Endothelial cell of umbilical vein (primary cell): ENCODE measurements around the gene LGI4. TPM values are rescaled to one million over a fixed set of nuclear protein-coding genes. Genes with fewer than 3 reads are reported as not detected.

Experiments
- BruUV-seq: library from RNA; stranded (reverse); fragments of 400-500 nt; replicated peaks from 2 replicates; lab custom pipeline; 2021; lab: Mats Ljungman, UMichigan
- CTCF ChIA-PET: fragments of 300-600, 350-600 bp; sonication (Branson Sonifier 250); formaldehyde crosslinking; loops from one replicate; lab custom pipeline; 2021; ENCODE audit warnings: antibody characterized with exemption, inconsistent platforms; lab: Charles Lee
- POLR2A ChIA-PET: fragments of 300-600, 350-600 bp; sonication (Branson Sonifier 250); formaldehyde crosslinking; loops from one replicate; lab custom pipeline; 2021; ENCODE audit warnings: antibody characterized with exemption, inconsistent platforms; lab: Charles Lee
- DNase-seq: peaks from one replicate; pipeline ENCODE4 v3.0.0-alpha.2; 2011; ENCODE audit warnings: low read depth, low spot score
- FAIRE-seq: peaks from 2 replicates; lab custom pipeline; 2011; peaks lifted over from hg19 to GRCh38; lab: Jason Lieb, UNC
- H2AFZ ChIP-seq: 2 replicates; pipeline ENCODE4 v1.6.0; 2012; ENCODE audit warnings: low read depth, low read length, control low read depth, inconsistent platforms
- H3K27ac ChIP-seq: 2 replicates; pipeline ENCODE4 v1.5.1; 2011; ENCODE audit warnings: low read depth, mild to moderate bottlenecking, control low read depth, low read length, moderate library complexity; ENCODE audit not compliant: insufficient read depth
- H3K27me3 ChIP-seq, 2 experiments: 2 replicates each; pipeline versions ENCODE4 v1.6.0 to v1.6.1; 2011; ENCODE audit warnings: low read length in 2 of 2, mixed read lengths in 1 of 2; ENCODE audit not compliant: control insufficient read depth in 2 of 2, insufficient read depth in 2 of 2
- H3K36me3 ChIP-seq, 2 experiments: 2 replicates in 1 of 2; 3 replicates in 1 of 2; pipeline ENCODE4 v1.5.1; 2011; ENCODE audit warnings: low read length in 2 of 2, mild to moderate bottlenecking in 1 of 2, moderate library complexity in 1 of 2; ENCODE audit not compliant: control insufficient read depth in 2 of 2, insufficient read depth in 2 of 2; ENCODE audit errors: extremely low read depth in 1 of 2
- H3K4me1 ChIP-seq: 3 replicates; pipeline ENCODE4 v1.5.1; 2011; ENCODE audit warnings: mild to moderate bottlenecking, low read length; ENCODE audit not compliant: control insufficient read depth, insufficient read depth; ENCODE audit errors: extremely low read depth
- H3K4me2 ChIP-seq: 2 replicates; pipeline ENCODE4 v1.6.1; 2011; ENCODE audit warnings: low read length, control low read depth, mixed read lengths; ENCODE audit not compliant: insufficient read depth
- H3K4me3 ChIP-seq, 3 experiments: fragments of 200-600 bp in 1 of 3; sonication (generic), shearing (Covaris generic) in 1 of 3; replicated peaks in 1 of 3; 2 replicates each; pipeline ENCODE4 v1.5.1; 2011 to 2016; ENCODE audit warnings: control low read depth in 3 of 3, low read length in 3 of 3, mild to moderate bottlenecking in 2 of 3, inconsistent platforms in 1 of 3, low read depth in 1 of 3, moderate library complexity in 1 of 3; ENCODE audit not compliant: insufficient read depth in 1 of 3
- H3K79me2 ChIP-seq: 2 replicates; pipeline ENCODE4 v1.6.0; 2012; ENCODE audit warnings: low read length, inconsistent platforms; ENCODE audit not compliant: control insufficient read depth, insufficient read depth
- H3K9ac ChIP-seq: replicated peaks from 2 replicates; pipeline ENCODE3; 2011; ENCODE audit warnings: low read length, control low read depth; ENCODE audit not compliant: insufficient read depth; ENCODE audit errors: extremely low read depth
- H3K9me1 ChIP-seq: replicated peaks from 3 replicates; pipeline ENCODE4 v1.6.0; 2011; ENCODE audit warnings: mild to moderate bottlenecking, low read length; ENCODE audit not compliant: control insufficient read depth, insufficient read depth; ENCODE audit errors: extremely low read depth
- H3K9me3 ChIP-seq: replicated peaks from 2 replicates; pipeline ENCODE4 v1.5.1; 2012; ENCODE audit warnings: low read length, inconsistent platforms; ENCODE audit not compliant: control insufficient read depth, insufficient read depth
- H4K20me1 ChIP-seq: replicated peaks from 2 replicates; pipeline ENCODE3; 2011; ENCODE audit warnings: mild to moderate bottlenecking, low read length; ENCODE audit not compliant: control insufficient read depth, insufficient read depth; ENCODE audit errors: extremely low read depth
- EZH2 ChIP-seq: IDR thresholded peaks from 2 replicates; pipeline ENCODE4 v1.6.1; 2012; ENCODE audit warnings: borderline replicate concordance, low read depth, mild to moderate bottlenecking, moderate library complexity, low read length, inconsistent platforms; ENCODE audit not compliant: severe bottlenecking
- FOS ChIP-seq: IDR thresholded peaks from 2 replicates; pipeline ENCODE4 v1.6.1; 2011; ENCODE audit warnings: mild to moderate bottlenecking, low read length, moderate library complexity, borderline replicate concordance; ENCODE audit not compliant: insufficient read depth
- GATA2 ChIP-seq: IDR thresholded peaks from 2 replicates; pipeline ENCODE4 v1.7.0; 2011; ENCODE audit warnings: low read depth, mild to moderate bottlenecking, moderate library complexity, mixed read lengths, low read length; ENCODE audit not compliant: insufficient read length, insufficient read depth
- JUN ChIP-seq: IDR thresholded peaks from 2 replicates; pipeline ENCODE4 v1.6.1; 2011; ENCODE audit warnings: borderline replicate concordance, low read depth; ENCODE audit not compliant: insufficient read length, insufficient read depth
- MYC ChIP-seq: IDR thresholded peaks from one replicate; pipeline ENCODE4 v1.6.1; 2011; ENCODE audit warnings: mild to moderate bottlenecking, low read depth, low read length
- POLR2A ChIP-seq: IDR thresholded peaks from 2 replicates; pipeline ENCODE4 v1.6.1; 2012; ENCODE audit warnings: low read depth, mild to moderate bottlenecking, control low read depth, low read length
- POLR2AphosphoS5 ChIP-seq: IDR thresholded peaks from 2 replicates; pipeline ENCODE4 v1.6.1; 2012; ENCODE audit warnings: low read depth, mild to moderate bottlenecking, control low read depth, low read length, moderate library complexity; ENCODE audit not compliant: insufficient read depth
- dilution Hi-C: fragments of 300-500 bp; cut with MboI; formaldehyde crosslinking; loops from one replicate; pipeline ENCODE4 v1.15.0; 2019; ENCODE audit warnings: low sequenced_read_pairs; ENCODE audit not compliant: extremely low pct_ligation_motif_present
- intact Hi-C: fragments of 100-400 bp; cut with micrococcal nuclease; formaldehyde crosslinking; loops from one replicate; pipeline ENCODE4 v1.10.0; 2022
- polyA plus RNA-seq, 4 experiments: library from polyadenylated mRNA; depleted of rRNA in 3 of 4; stranded (reverse) in 3 of 4; unstranded in 1 of 4; fragments of >200 nt; gene quantifications; 2 replicates each; pipeline versions ENCODE4 v1.2.1 to v1.2.3, GENCODE V29; 2011 to 2012; ENCODE audit warnings: missing spikeins in 1 of 4
- total RNA-seq: library from RNA; stranded (reverse); gene quantifications from 2 replicates; pipeline ENCODE4 v1.2.3, GENCODE V29; 2021
- TF ChIP-seq, protein P1 (sequence below), 2 donors: IDR thresholded peaks; 1 replicate in 1 of 2; 2 replicates in 1 of 2; pipeline ENCODE4 v1.5.1; 2011; ENCODE audit warnings: low read length in 2 of 2, mild to moderate bottlenecking in 2 of 2, moderate library complexity in 2 of 2, control low read depth in 1 of 2, inconsistent platforms in 1 of 2, low read depth in 1 of 2; ENCODE audit not compliant: insufficient read depth in 1 of 2; ENCODE audit errors: extremely low read depth in 1 of 2
- TF ChIP-seq, protein P2 (sequence below): IDR thresholded peaks from 2 replicates; pipeline ENCODE4 v1.6.1; 2011; ENCODE audit not compliant: insufficient read depth, insufficient read length

Gene LGI4
- total and polyA plus RNA-seq, 2 donors (not counting 3 experiments of a cell fraction or from before 2014, with no cell fraction given) = not detected

DNA sequence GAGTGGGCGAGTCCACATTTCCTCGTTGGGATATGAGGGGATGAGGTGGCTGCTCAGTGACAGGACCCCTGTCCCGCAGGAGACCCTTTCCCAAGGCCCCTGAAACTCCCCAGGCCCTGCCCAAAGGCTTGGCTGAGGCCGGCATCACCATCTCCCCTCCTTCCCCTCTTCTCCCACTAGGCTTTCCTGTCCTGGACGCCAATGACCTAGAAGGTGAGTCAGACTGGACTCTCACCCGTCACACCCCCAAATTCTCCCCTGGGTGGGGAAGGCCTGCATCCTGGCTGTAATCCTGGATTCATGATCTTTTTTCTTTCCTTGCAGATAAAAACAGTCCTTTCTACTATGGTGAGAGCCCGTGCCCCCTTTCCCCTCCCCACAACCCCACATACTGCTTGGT is 14.0 kb downstream of the LGI4 start:
- Histone ChIP-seq H3K36me3 (no peaks in the 10 kb centered on the region), H3K9ac (no peak overlapping the region), H3K27me3 (no peaks in the 10 kb centered on the region), H4K20me1 (no peaks in the 10 kb centered on the region), H3K9me3 (no peaks in the 10 kb centered on the region), H3K27ac (no peak overlapping the region), H3K9me1 (no peaks in the 10 kb centered on the region), H3K4me1 (peaks cover 3% of the 10 kb centered on the region), H3K4me2 (no peak overlapping the region), H3K79me2 (no peaks in the 10 kb centered on the region), H3K4me3 (no peak overlapping the region), H2AFZ (no peak overlapping the region)
- dilution Hi-C loops = no loop called here
- FAIRE-seq = no peak
- no peak for TF ChIP-seq JUN
- no peak for TF ChIP-seq POLR2A
- no peak for TF ChIP-seq EZH2
- no peak for TF ChIP-seq POLR2AphosphoS5
- no peak for TF ChIP-seq MYC
- TF ChIP-seq GATA2 = no peak
- TF ChIP-seq, protein P1, sequence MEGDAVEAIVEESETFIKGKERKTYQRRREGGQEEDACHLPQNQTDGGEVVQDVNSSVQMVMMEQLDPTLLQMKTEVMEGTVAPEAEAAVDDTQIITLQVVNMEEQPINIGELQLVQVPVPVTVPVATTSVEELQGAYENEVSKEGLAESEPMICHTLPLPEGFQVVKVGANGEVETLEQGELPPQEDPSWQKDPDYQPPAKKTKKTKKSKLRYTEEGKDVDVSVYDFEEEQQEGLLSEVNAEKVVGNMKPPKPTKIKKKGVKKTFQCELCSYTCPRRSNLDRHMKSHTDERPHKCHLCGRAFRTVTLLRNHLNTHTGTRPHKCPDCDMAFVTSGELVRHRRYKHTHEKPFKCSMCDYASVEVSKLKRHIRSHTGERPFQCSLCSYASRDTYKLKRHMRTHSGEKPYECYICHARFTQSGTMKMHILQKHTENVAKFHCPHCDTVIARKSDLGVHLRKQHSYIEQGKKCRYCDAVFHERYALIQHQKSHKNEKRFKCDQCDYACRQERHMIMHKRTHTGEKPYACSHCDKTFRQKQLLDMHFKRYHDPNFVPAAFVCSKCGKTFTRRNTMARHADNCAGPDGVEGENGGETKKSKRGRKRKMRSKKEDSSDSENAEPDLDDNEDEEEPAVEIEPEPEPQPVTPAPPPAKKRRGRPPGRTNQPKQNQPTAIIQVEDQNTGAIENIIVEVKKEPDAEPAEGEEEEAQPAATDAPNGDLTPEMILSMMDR (IDR thresholded peaks at IDR 0.05; ENCODE audit: extremely low read depth in 1 of 2, insufficient read depth in 1 of 2, low read depth in 1 of 2, low read length in 2 of 2) = no peak
- TF ChIP-seq FOS = no peak
- TF ChIP-seq, protein P2, sequence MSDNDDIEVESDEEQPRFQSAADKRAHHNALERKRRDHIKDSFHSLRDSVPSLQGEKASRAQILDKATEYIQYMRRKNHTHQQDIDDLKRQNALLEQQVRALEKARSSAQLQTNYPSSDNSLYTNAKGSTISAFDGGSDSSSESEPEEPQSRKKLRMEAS = no peak
- BruUV-seq = no TSS peak
- DNase-seq = no peak
- POLR2A ChIA-PET = no interaction called here
- intact Hi-C loops = no loop called here
- CTCF ChIA-PET = interaction anchor here (2.3 kb wide), 1 partner anchor 14 kb away, joined by 12 read pairs; the partner anchor contains the start of gene LGI4
